HCT116 (cell line): ENCODE data around the gene TMEM132A. TPM values are rescaled to one million over a fixed set of nuclear protein-coding genes. Genes with fewer than 3 reads are reported as not detected.

ENCODE experiments used
- ATAC-seq: fragments of 200-7000 bp; cut with Tn5 transposase; 2 replicates; pipeline ENCODE4 v1.9.1; 2020; ENCODE audit warnings: mild to moderate bottlenecking, moderate library complexity
- BruUV-seq: library from RNA; stranded (reverse); fragments of 400-500 nt; replicated peaks from 2 replicates; lab custom pipeline; 2021; lab: Mats Ljungman, UMichigan
- CTCF ChIA-PET: fragments of 300-600 bp; sonication (Branson Sonifier 250); formaldehyde crosslinking; loops from one replicate; lab custom pipeline; 2021; ENCODE audit warnings: antibody characterized with exemption; lab: Charles Lee
- POLR2A ChIA-PET: fragments of 300-600, 350-600 bp; sonication (Branson Sonifier 250); formaldehyde crosslinking; loops from one replicate; lab custom pipeline; 2021; ENCODE audit warnings: antibody characterized with exemption; lab: Charles Lee
- RAD21 ChIA-PET, 2 experiments: fragments of 300-600 bp; sonication (Branson Sonifier 250); formaldehyde crosslinking; loops; one replicate each; lab custom pipeline; 2023; ENCODE audit warnings: low total read pairs in 2 of 2; ENCODE audit not compliant: uncharacterized antibody in 2 of 2, unreplicated experiment in 2 of 2, low non-redundant PET in 1 of 2; lab: Charles Lee
- DNase-seq: peaks from one replicate; pipeline ENCODE4 v3.0.0-alpha.2; 2010; ENCODE audit warnings: low read depth, low spot score
- H2AFZ ChIP-seq: fragments of 200-600 bp; shearing (Covaris generic), sonication (generic); 2 replicates; pipeline ENCODE4 v1.6.1; 2017; ENCODE audit warnings: low read depth, mixed run types, mixed read lengths, antibody characterized with exemption, low read length; ENCODE audit not compliant: poor library complexity, severe bottlenecking
- H3K27ac ChIP-seq: 2 replicates; pipeline ENCODE4 v1.5.1; 2012; ENCODE audit warnings: low read depth, low read length
- H3K27me3 ChIP-seq: fragments of 200-600 bp; sonication (generic); 2 replicates; pipeline ENCODE4 v1.6.1; 2016; ENCODE audit warnings: mixed run types, low read length, mixed read lengths; ENCODE audit not compliant: insufficient read depth
- H3K36me3 ChIP-seq, 2 experiments: fragments of 200-500 bp in 1 of 2; fragments of 200-600 bp in 1 of 2; sonication (Bioruptor generic) in 1 of 2; sonication (generic) in 1 of 2; 2 replicates each; pipeline versions ENCODE4 v1.5.1 to v1.6.1; 2014 to 2016; ENCODE audit warnings: low read length in 2 of 2, inconsistent platforms in 1 of 2, mixed read lengths in 1 of 2, mixed run types in 1 of 2; ENCODE audit not compliant: insufficient read depth in 2 of 2, control insufficient read depth in 1 of 2
- H3K4me1 ChIP-seq, 2 experiments: fragments of 200-600 bp in 1 of 2; sonication (generic) in 1 of 2; 2 replicates each; pipeline versions ENCODE4 v1.5.1 to v1.6.1; 2012 to 2017; ENCODE audit warnings: low read length in 2 of 2, inconsistent platforms in 1 of 2, mild to moderate bottlenecking in 1 of 2, mixed read lengths in 1 of 2, mixed run types in 1 of 2, moderate library complexity in 1 of 2; ENCODE audit not compliant: insufficient read depth in 2 of 2, control insufficient read depth in 1 of 2
- H3K4me2 ChIP-seq: fragments of 200-600 bp; sonication (generic); 2 replicates; pipeline ENCODE4 v1.6.1; 2017; ENCODE audit warnings: mixed run types, low read length, mixed read lengths
- H3K4me3 ChIP-seq, 2 experiments: fragments of 200-600 bp in 1 of 2; sonication (generic) in 1 of 2; replicated peaks in 1 of 2; 2 replicates each; pipeline ENCODE4 v1.5.1; 2011 to 2016; ENCODE audit warnings: low read length in 2 of 2, control low read depth in 1 of 2, low read depth in 1 of 2, mild to moderate bottlenecking in 1 of 2, mixed read lengths in 1 of 2, mixed run types in 1 of 2
- H3K79me2 ChIP-seq: fragments of 200-600 bp; sonication (generic); 2 replicates; pipeline ENCODE4 v1.6.1; 2017; ENCODE audit warnings: mild to moderate bottlenecking, mixed run types, low read length, moderate library complexity, mixed read lengths; ENCODE audit not compliant: insufficient read depth
- H3K9ac ChIP-seq: fragments of 200-600 bp; sonication (generic); 2 replicates; pipeline ENCODE4 v1.6.1; 2016; ENCODE audit warnings: low read length, mixed read lengths
- H3K9me2 ChIP-seq: fragments of 200-600 bp; sonication (generic), shearing (Covaris generic); 2 replicates; pipeline ENCODE4 v1.6.1; 2017; ENCODE audit warnings: mixed run types, mild to moderate bottlenecking, moderate library complexity; ENCODE audit not compliant: insufficient read depth
- H3K9me3 ChIP-seq, 2 experiments: fragments of 200-500 bp in 1 of 2; fragments of 200-600 bp in 1 of 2; sonication (Bioruptor generic) in 1 of 2; sonication (generic) in 1 of 2; 2 replicates each; pipeline ENCODE4 v1.6.1; 2014 to 2017; ENCODE audit warnings: low read length in 2 of 2, mixed read lengths in 2 of 2, inconsistent platforms in 1 of 2, low read depth in 1 of 2, mild to moderate bottlenecking in 1 of 2, mixed run types in 1 of 2, moderate library complexity in 1 of 2; ENCODE audit not compliant: control insufficient read depth in 1 of 2, insufficient read depth in 1 of 2
- H4K20me1 ChIP-seq: fragments of 200-600 bp; sonication (generic), shearing (Covaris generic); 2 replicates; pipeline ENCODE4 v1.6.1; 2017; ENCODE audit warnings: mixed run types, mild to moderate bottlenecking, moderate library complexity; ENCODE audit not compliant: insufficient read depth
- CBX3 ChIP-seq: IDR thresholded peaks from 2 replicates; pipeline ENCODE4 v1.6.1; 2012; ENCODE audit warnings: low read depth
- CTCF ChIP-seq, 3 experiments: fragments of 200-600 bp in 1 of 3; sonication (generic) in 1 of 3; IDR thresholded peaks in 2 of 3; conservative IDR thresholded peaks in 1 of 3; 2 replicates each; pipeline ENCODE4 v1.5.1; 2012 to 2017; ENCODE audit warnings: low read depth in 2 of 3, low read length in 2 of 3, antibody characterized with exemption in 1 of 3, borderline replicate concordance in 1 of 3, control low read depth in 1 of 3, mild to moderate bottlenecking in 1 of 3, mixed read lengths in 1 of 3, mixed run types in 1 of 3, moderate library complexity in 1 of 3; ENCODE audit not compliant: insufficient read depth in 1 of 3
- EGR1 ChIP-seq: IDR thresholded peaks from 2 replicates; pipeline ENCODE4 v1.6.1; 2012; ENCODE audit warnings: low read depth
- ELF1 ChIP-seq: IDR thresholded peaks from 2 replicates; pipeline ENCODE4 v1.6.1; 2012; ENCODE audit warnings: low read depth, borderline replicate concordance
- EZH2 ChIP-seq: fragments of 200-600 bp; sonication (generic); IDR thresholded peaks from 2 replicates; pipeline ENCODE4 v1.6.1; 2017; ENCODE audit warnings: antibody characterized with exemption, mixed run types
- EZH2phosphoT487 ChIP-seq: fragments of 200-600 bp; IDR thresholded peaks from 2 replicates; pipeline ENCODE4 v1.6.1; 2018; ENCODE audit warnings: antibody characterized with exemption, borderline replicate concordance
- FOSL1 ChIP-seq: IDR thresholded peaks from 2 replicates; pipeline ENCODE4 v1.6.1; 2012; ENCODE audit warnings: low read depth
- JUND ChIP-seq: IDR thresholded peaks from 2 replicates; pipeline ENCODE4 v1.6.1; 2012
- MAX ChIP-seq: IDR thresholded peaks from 2 replicates; pipeline ENCODE4 v1.6.1; 2012
- POLR2A ChIP-seq: IDR thresholded peaks from 2 replicates; pipeline ENCODE4 v1.7.0; 2011; ENCODE audit warnings: borderline replicate concordance; ENCODE audit not compliant: insufficient read depth, insufficient read length; ENCODE audit errors: extremely low read depth
- POLR2AphosphoS5 ChIP-seq: IDR thresholded peaks from 2 replicates; pipeline ENCODE4 v1.6.1; 2011; ENCODE audit warnings: mild to moderate bottlenecking, low read depth, low read length, moderate library complexity
- RAD21 ChIP-seq: IDR thresholded peaks from 2 replicates; pipeline ENCODE4 v1.6.1; 2012; ENCODE audit warnings: low read depth, mild to moderate bottlenecking
- SIN3A ChIP-seq: IDR thresholded peaks from 2 replicates; pipeline ENCODE4 v1.6.1; 2012; ENCODE audit warnings: low read depth
- SP1 ChIP-seq: IDR thresholded peaks from 2 replicates; pipeline ENCODE4 v1.6.1; 2012; ENCODE audit warnings: low read depth
- SRF ChIP-seq: IDR thresholded peaks from 2 replicates; pipeline ENCODE4 v1.6.1; 2012; ENCODE audit warnings: low read depth
- TCF7L2 ChIP-seq: IDR thresholded peaks from 2 replicates; pipeline ENCODE4 v1.7.0; 2011; ENCODE audit warnings: borderline replicate concordance, inconsistent platforms; ENCODE audit not compliant: insufficient read depth, insufficient read length; ENCODE audit errors: extremely low read depth
- YY1 ChIP-seq: IDR thresholded peaks from 2 replicates; pipeline ENCODE4 v1.6.1; 2011; ENCODE audit warnings: low read length, low read depth, moderate library complexity, mild to moderate bottlenecking; ENCODE audit not compliant: insufficient replicate concordance; ENCODE audit errors: extremely low read depth
- ZBTB33 ChIP-seq: IDR thresholded peaks from 2 replicates; pipeline ENCODE4 v1.6.1; 2011; ENCODE audit warnings: mild to moderate bottlenecking, low read length, moderate library complexity; ENCODE audit not compliant: insufficient replicate concordance; ENCODE audit errors: extremely low read depth
- ZFX ChIP-seq: fragments of 450-650 bp; IDR thresholded peaks from 2 replicates; pipeline ENCODE4 v1.6.1; 2017
- ZNF274 ChIP-seq: fragments of 200-500 bp; sonication (Bioruptor generic); IDR thresholded peaks from 2 replicates; pipeline ENCODE4 v1.6.1; 2014; ENCODE audit warnings: mild to moderate bottlenecking, low read depth, low read length, inconsistent platforms
- intact Hi-C: fragments of 100-400 bp; cut with micrococcal nuclease; formaldehyde crosslinking; loops from 2 replicates; pipeline ENCODE4 v1.10.0; 2022
- total RNA-seq: library from RNA; stranded (reverse); gene quantifications from one replicate; pipeline ENCODE4 v1.2.1, GENCODE V29; 2021; ENCODE audit not compliant: unreplicated experiment

Gene TMEM132A
- total RNA-seq, 1 experiment from 2014 or later, result 120 TPM

DNA sequence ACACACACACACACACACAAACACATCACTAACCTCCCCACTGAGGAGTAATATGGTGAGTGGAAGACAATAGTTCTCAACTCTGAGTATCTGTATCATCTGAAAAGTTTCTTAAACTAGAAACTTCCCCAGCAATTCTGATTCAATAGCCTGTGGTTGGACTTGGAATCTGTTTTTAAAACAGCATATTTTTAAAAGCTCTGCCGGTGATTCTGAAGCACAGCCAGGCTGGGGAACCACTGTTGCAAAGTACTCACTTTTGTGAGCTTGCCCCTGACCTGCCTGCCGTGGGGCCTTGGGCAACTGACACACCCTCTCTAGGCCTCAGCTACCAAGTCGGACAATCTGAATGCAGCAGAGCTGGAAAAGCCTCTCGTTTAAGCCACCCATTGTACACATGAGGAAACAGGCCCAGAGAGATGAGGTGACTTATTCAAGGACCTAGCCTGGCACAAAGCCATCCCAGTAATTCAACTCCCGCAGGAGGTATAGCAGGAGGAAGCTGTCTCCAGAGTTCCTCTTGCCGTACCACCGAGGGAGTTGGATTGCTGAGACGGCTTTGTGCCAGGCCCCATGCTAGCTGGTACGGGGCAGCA is 18.8 kb downstream of the TMEM132A start:
- no peak overlapping the region for H2AFZ ChIP-seq
- ChIA-PET POLR2A (no interaction called here), RAD21 (no interaction called here), CTCF (no interaction called here)
- H3K79me2 ChIP-seq, result no peaks in the 10 kb centered on the region
- no peak overlapping the region for H3K27ac ChIP-seq
- no peaks in the 10 kb centered on the region for H3K4me1 ChIP-seq
- BruUV-seq, result no TSS peak
- no peaks in the 10 kb centered on the region for H3K9me2 ChIP-seq
- no peak overlapping the region for H3K4me3 ChIP-seq
- no peaks in the 10 kb centered on the region for H3K9me3 ChIP-seq
- ATAC-seq (no peak), DNase-seq (no peak)
- no peaks in the 10 kb centered on the region for H3K36me3 ChIP-seq
- no peak overlapping the region for H3K9ac ChIP-seq
- intact Hi-C loops, result no loop called here
- TF ChIP-seq EZH2phosphoT487 (no peak), CTCF (IDR thresholded peaks at IDR 0.05 in 2 of 3, conservative IDR thresholded peaks at IDR 0.05 in 1 of 3; ENCODE audit: borderline replicate concordance in 1 of 3, insufficient read depth in 1 of 3, low read depth in 2 of 3, low read length in 2 of 3) (no peak), CBX3 (no peak), SP1 (no peak), POLR2A (no peak), FOSL1 (no peak), TCF7L2 (no peak), SIN3A (no peak), POLR2AphosphoS5 (no peak), JUND (no peak), YY1 (no peak), SRF (no peak), ZNF274 (no peak), ZBTB33 (no peak), MAX (no peak), ZFX (no peak), RAD21 (no peak), EGR1 (no peak), ELF1 (no peak), EZH2 (no peak)
- no peak overlapping the region for H3K4me2 ChIP-seq
- H3K27me3 ChIP-seq, result 0 out of 2 replicates have a peak, but pooled peaks cover 11% of the 10 kb centered on the region
- H4K20me1 ChIP-seq, result no peaks in the 10 kb centered on the region
